IgD-negative memory B cell (primary cell): ENCODE data around the gene TNFSF8. TPM values are rescaled to one million over a fixed set of nuclear protein-coding genes. Genes with fewer than 3 reads are reported as not detected.

Experiments used
- H3K27ac Mint-ChIP-seq, 3 donors: one replicate each; pipeline ENCODE4 v1.8.0; 2020 to 2022; ENCODE audit warnings: mild to moderate bottlenecking in 3 of 3, mixed read lengths in 3 of 3, moderate library complexity in 1 of 3
- H3K27me3 Mint-ChIP-seq: one replicate; pipeline ENCODE4 v1.8.0; 2021; ENCODE audit warnings: mixed read lengths
- H3K36me3 Mint-ChIP-seq: one replicate; pipeline ENCODE4 v1.8.0; 2020; ENCODE audit warnings: mild to moderate bottlenecking, mixed read lengths
- H3K4me1 Mint-ChIP-seq, 3 donors: one replicate each; pipeline ENCODE4 v1.8.0; 2020 to 2022; ENCODE audit warnings: mixed read lengths in 3 of 3, mild to moderate bottlenecking in 1 of 3
- H3K4me3 Mint-ChIP-seq, 4 donors: one replicate each; pipeline ENCODE4 v1.8.0; 2020 to 2022; ENCODE audit warnings: mild to moderate bottlenecking in 4 of 4, mixed read lengths in 4 of 4, moderate library complexity in 3 of 4
- H3K9me3 Mint-ChIP-seq, 3 donors: one replicate each; pipeline ENCODE4 v1.8.0; 2020 to 2021; ENCODE audit warnings: mixed read lengths in 3 of 3, mild to moderate bottlenecking in 1 of 3
- polyA plus RNA-seq: library from polyadenylated mRNA; unstranded; fragments of 300-500 nt; fragmentation: Illumina TruSeq; gene quantifications from one replicate; pipeline ENCODE4 v1.2.3, GENCODE V29; 2021

TNFSF8 gene, protein sequence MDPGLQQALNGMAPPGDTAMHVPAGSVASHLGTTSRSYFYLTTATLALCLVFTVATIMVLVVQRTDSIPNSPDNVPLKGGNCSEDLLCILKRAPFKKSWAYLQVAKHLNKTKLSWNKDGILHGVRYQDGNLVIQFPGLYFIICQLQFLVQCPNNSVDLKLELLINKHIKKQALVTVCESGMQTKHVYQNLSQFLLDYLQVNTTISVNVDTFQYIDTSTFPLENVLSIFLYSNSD
- polyA plus RNA-seq, result 3.5 TPM

DNA sequence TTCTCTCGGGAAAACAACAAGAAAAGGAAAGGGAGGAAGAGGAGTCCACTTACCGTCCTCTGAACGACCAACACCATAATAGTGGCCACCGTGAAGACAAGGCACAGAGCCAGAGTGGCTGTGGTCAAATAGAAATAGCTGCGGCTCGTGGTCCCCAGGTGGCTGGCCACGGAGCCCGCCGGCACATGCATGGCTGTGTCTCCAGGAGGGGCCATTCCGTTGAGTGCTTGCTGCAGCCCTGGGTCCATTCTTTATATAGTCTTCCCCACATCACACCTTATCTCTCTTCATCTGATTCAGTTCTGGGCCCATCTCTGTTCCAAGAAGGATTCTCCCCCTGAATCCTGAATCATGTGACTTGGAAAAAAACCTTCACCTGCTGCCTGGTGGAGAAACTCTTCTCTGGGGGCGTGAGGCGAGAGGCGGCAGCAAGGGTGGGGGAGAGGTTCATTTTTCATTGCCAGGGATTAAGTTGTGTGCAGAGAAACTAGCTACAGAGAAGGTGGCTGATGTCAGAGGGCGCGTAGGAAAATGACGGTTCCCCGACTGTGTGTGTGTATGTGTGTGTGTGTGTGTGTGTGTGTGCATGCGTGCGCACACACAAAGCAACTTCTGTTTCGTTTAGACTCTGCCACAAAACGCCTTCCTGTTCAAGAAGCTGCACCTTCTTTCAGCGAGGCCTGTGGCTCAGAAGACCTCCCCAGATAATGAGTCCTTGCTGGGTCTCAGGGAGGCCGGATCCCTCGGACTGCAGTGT is at the start of gene TNFSF8:
TSS of gene TNFSF8 (minus strand) at position 536 of the 757 bp plus-strand sequence. CDS start at position 248, 288 bp downstream.
- Mint-ChIP-seq H3K27ac (peak within 1 kb of the TSS; percentile 83 to 96 (median 88)), H3K27me3 (peaks cover 22% of the 10 kb centered on the region), H3K4me1 (peaks cover 22 to 45% (median 33%) of the 10 kb centered on the region in 3 donors), H3K36me3 (no peaks in the 10 kb centered on the region), H3K4me3 (peak within 1 kb of the TSS; percentile 78 to 95 (median 90)), H3K9me3 (peaks cover 0 to 2% (median 0%) of the 10 kb centered on the region in 3 donors)

DNA sequence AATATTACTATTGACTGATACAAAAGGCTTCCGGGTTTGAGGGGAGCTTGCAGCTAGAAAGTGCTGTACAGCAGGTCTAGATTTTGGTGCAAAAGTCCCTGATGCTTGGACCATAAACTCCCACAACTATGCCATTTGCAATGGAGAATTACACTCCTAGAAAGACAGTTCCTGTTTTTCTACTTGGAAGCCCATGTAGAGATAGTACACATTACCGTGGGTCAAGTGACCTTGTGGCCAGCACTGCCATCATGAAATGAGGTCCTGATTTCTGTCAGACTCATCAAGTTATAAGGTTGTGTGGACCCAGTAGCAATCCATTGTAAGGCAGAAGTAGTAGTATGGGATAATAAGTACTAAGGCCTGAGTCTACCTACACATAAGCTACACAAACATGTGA is 42.8 kb upstream of the TNFSF8 start:
- no peak overlapping the region for H3K27ac Mint-ChIP-seq
- peaks cover 0 to 7% (median 0%) of the 10 kb centered on the region in 3 donors for H3K9me3 Mint-ChIP-seq
- peaks cover 1% of the 10 kb centered on the region for H3K36me3 Mint-ChIP-seq
- peaks cover 3% of the 10 kb centered on the region for H3K27me3 Mint-ChIP-seq
- H3K4me1 Mint-ChIP-seq, result no peaks in the 10 kb centered on the region
- H3K4me3 Mint-ChIP-seq, result no peak overlapping the region

DNA sequence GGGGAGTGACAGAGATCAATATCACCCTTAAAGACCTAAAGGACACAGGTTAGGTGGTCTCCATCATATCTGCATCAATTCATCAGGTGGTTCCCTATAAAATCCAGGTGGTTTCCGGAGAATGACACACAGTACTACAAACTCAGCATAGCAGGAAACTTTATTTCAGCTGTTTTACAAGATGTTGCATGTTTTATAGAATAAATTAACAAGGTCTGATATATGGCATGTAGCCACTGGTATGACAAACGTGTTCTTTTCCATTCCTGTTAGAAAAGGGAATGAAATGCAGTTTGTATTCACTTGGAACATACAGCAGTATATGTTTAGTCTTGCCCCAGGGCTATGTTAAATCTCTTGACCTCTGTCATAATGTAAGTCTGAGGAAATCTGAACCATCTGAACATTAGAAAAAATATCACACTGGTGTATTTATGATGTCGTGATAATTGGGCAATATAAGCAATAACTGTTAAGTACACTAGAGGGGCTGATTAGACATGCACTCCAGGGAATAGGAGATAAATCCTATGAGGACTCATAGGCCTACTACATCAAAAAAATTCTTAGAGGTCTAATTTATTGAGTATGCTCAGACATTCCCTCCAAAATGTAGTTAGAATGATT is 42.2 kb upstream of the TNFSF8 start:
- no peaks in the 10 kb centered on the region for H3K4me1 Mint-ChIP-seq

DNA sequence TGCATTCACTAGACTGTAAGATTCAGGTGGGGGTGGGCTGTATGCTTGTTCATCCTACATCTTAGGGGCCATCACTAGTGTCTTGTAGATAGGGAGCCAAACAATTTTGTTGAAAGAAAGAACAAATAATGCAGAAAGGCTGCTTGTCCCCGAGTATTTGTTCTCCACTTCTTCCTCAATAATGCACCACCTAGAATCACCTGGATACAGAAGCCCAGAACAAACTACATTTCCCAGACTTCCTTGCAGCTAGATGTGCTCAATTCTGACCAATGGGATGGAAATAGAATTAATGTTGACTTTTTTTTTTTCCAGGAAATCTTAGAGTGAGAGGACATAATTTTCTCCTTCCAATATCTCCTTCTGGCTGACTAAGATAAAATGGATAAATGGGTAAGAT is 38.9 kb upstream of the TNFSF8 start:
- no peaks in the 10 kb centered on the region for H3K4me1 Mint-ChIP-seq
- H3K27ac Mint-ChIP-seq, result no peak overlapping the region
- peaks cover 1% of the 10 kb centered on the region for H3K36me3 Mint-ChIP-seq
- peaks cover 0 to 2% (median 0%) of the 10 kb centered on the region in 3 donors for H3K9me3 Mint-ChIP-seq
- no peak overlapping the region for H3K4me3 Mint-ChIP-seq
- H3K27me3 Mint-ChIP-seq, result peaks cover 3% of the 10 kb centered on the region

More for the DNA sequence above, 42.2 kb upstream of the TNFSF8 start:
- Mint-ChIP-seq H3K27ac (no peak overlapping the region), H3K27me3 (peaks cover 3% of the 10 kb centered on the region), H3K4me3 (no peak overlapping the region), H3K9me3 (peaks cover 0 to 7% (median 0%) of the 10 kb centered on the region in 3 donors), H3K36me3 (peaks cover 1% of the 10 kb centered on the region)

DNA sequence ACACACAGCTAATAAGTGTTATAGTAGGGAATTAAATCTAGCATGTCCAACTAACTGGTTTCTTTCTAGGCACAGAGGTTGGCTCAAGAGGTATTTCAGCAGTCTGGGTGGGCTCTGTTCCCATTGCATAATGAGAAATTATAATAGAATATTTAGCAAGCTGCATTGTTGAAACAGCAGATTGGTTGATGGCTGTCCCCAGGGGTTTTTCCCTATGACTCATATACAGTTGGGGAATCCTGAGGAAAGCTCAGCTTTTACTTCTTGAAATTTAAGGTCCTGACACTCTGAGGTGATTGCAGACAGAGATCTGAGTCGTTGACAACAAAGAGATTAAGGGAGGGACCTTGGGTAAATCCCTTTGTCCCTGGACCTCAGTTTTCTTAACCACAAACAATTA is 38.3 kb upstream of the TNFSF8 start:
- peaks cover 3% of the 10 kb centered on the region for H3K27me3 Mint-ChIP-seq

DNA sequence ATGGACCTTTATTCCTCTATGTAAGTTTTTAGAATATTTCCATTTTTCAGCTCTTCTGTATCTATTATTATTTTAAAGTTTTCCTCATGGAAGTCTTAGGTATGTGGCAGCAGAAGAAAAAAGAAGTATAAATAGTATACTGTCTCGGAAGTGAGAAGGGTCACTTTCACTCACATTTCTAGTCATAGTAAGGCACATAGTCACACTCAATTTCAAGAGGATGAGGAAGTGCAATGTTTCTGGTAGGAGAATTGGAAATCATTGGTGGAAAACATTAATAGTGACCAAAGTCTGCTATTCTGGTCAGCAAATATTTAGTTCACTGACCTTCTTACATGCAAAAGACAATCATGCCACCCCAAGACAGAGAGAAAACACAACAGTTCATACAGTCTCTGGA is 35.2 kb upstream of the TNFSF8 start:
- Mint-ChIP-seq H3K27ac (no peak overlapping the region), H3K27me3 (peaks cover 4% of the 10 kb centered on the region), H3K4me1 (no peaks in the 10 kb centered on the region), H3K36me3 (peaks cover 1% of the 10 kb centered on the region), H3K9me3 (peaks cover 6 to 29% (median 11%) of the 10 kb centered on the region in 3 donors), H3K4me3 (no peak overlapping the region)

More for the DNA sequence above, 38.3 kb upstream of the TNFSF8 start:
- Mint-ChIP-seq H3K4me1 (no peaks in the 10 kb centered on the region), H3K36me3 (peaks cover 1% of the 10 kb centered on the region), H3K4me3 (no peak overlapping the region), H3K27ac (no peak overlapping the region), H3K9me3 (peaks cover 0 to 3% (median 2%) of the 10 kb centered on the region in 3 donors)

DNA sequence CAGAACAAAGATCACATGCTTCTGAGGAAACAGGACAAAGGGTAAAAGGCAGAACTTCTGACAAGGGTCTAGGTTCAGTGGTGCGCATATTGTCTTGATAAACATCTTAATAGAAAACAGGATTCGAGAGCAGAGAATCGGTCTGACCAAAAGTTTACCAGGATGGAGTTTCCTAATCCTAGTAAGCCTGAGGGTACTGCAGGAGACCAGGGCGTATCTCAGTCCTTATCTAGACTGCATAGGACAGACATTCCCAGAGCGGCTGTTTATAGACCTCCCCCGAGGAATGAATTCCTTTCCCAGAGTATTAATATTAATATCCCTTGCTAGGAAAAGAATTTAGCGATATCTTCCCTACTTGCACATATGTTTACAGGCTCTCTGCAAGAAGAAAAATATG is 32.4 kb upstream of the TNFSF8 start:
- Mint-ChIP-seq H3K4me1 (peaks cover 0 to 3% (median 0%) of the 10 kb centered on the region in 3 donors), H3K36me3 (peaks cover 1% of the 10 kb centered on the region), H3K27ac (no peak overlapping the region), H3K9me3 (peaks cover 11 to 46% (median 19%) of the 10 kb centered on the region in 3 donors), H3K4me3 (no peak overlapping the region), H3K27me3 (peaks cover 6% of the 10 kb centered on the region)

DNA sequence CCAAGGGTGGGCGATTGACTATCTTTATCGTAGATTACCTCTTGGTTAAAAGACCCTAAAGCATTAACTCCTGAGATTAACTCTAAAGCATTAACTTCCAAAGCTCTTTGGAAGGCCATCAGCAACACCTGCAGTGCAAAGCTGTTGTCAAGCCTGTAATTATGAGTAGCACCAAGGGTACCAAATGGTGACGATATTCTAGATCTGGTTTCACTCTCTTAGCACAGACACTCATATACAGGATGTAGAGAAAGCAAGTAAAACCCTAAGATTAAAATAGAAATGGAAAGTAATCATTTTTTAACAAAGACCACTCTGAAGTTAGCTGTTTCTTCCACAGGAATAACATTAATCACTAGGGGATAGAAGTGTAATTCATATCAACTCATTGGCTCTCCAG is 29.9 kb upstream of the TNFSF8 start:
- H3K9me3 Mint-ChIP-seq, result peaks cover 9 to 46% (median 19%) of the 10 kb centered on the region in 3 donors
- no peak overlapping the region for H3K4me3 Mint-ChIP-seq
- H3K27me3 Mint-ChIP-seq, result peaks cover 5% of the 10 kb centered on the region
- peaks cover 2 to 7% (median 5%) of the 10 kb centered on the region in 3 donors for H3K4me1 Mint-ChIP-seq
- H3K27ac Mint-ChIP-seq, result no peak overlapping the region
- peaks cover 3% of the 10 kb centered on the region for H3K36me3 Mint-ChIP-seq

DNA sequence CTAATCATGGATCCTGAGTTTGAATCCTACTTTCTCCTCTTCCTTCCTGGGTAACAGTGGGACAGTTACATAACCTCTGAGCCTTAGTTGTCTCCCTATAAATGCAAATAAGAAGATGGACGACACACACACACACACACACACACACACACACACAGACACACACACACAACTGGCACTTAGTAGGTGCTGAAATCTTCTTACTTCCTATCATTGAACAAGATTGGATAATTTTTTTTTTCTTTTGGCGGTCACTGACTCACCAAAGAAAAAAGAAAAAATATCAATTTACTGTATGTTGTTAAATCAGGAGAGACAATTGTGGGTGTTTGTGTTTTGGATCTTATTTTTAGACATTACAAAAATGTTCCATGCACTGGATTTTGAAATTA is 28.4 kb upstream of the TNFSF8 start:
- peaks cover 2 to 10% (median 8%) of the 10 kb centered on the region in 3 donors for H3K4me1 Mint-ChIP-seq
- H3K36me3 Mint-ChIP-seq, result peaks cover 2% of the 10 kb centered on the region
- no peak overlapping the region for H3K4me3 Mint-ChIP-seq
- H3K27me3 Mint-ChIP-seq, result peaks cover 5% of the 10 kb centered on the region
- H3K27ac Mint-ChIP-seq, result no peak overlapping the region
- peaks cover 9 to 44% (median 19%) of the 10 kb centered on the region in 3 donors for H3K9me3 Mint-ChIP-seq

DNA sequence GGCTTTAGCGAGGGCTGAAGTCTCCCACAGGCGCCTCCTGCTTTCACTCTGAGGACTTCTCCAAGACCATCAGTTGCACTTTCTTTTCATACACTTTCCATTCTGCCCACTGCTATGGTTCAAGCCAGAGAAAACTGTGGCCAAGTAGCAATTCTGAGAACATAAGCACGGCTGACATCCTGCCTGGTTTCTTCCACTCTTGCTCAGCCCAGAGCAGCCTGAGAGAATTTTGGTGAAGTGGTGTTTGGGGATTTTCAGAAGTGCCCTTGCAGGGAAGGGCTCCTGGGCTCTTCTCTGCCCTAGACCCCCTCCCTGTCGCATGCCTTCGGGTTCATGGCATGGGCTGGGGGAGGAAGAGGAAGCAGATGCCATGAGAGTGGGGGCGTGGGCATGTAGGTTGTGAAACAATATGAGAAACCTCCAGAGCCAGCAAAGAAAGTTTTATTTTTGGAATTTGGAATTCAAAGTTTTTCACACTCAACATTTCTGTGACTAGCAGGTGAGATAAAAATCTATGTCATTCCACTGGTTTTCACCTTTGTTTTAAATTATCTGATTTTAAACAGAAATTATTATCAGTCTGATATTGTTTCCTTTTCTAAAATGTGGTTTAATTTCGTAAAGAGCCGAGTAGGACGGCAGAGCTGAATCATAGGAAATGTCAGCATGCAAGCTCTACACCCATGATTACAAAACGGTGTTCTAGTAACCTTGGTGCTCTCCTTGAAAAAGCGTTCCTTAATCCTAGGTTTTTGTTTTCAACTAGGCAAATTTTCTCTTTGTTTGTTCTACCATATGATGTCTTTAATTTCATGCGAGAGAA is 27.8 kb upstream of the TNFSF8 start:
- H3K36me3 Mint-ChIP-seq, result peaks cover 2% of the 10 kb centered on the region
- H3K4me3 Mint-ChIP-seq, result peak overlapping the region in 1 of 4 donors; percentile 50
- peaks cover 9 to 41% (median 19%) of the 10 kb centered on the region in 3 donors for H3K9me3 Mint-ChIP-seq
- H3K27ac Mint-ChIP-seq, result no peak overlapping the region
- H3K4me1 Mint-ChIP-seq, result peaks cover 2 to 10% (median 8%) of the 10 kb centered on the region in 3 donors
- H3K27me3 Mint-ChIP-seq, result peaks cover 5% of the 10 kb centered on the region

DNA sequence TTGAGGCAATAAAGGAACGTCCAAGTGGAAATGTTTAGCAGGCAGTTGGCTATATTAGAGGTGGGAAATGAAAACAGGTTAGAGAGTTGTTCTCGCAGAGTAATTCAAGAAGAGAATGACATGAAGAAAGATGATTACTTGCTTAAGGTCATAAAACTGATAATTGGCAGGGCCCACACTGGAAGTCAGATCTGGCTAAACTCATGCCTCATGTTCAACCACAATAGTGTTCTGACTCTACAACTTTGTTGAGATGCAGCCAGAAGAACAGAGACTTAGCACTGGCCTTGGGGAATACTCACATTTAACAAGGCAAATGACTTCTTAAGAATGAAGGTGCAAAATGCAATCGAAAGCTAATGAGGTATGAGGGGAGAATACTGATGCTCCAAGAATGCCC is 27.2 kb upstream of the TNFSF8 start:
- peaks cover 5% of the 10 kb centered on the region for H3K27me3 Mint-ChIP-seq
- no peak overlapping the region for H3K27ac Mint-ChIP-seq
- H3K9me3 Mint-ChIP-seq, result peaks cover 9 to 34% (median 17%) of the 10 kb centered on the region in 3 donors
- no peak overlapping the region for H3K4me3 Mint-ChIP-seq
- peaks cover 2% of the 10 kb centered on the region for H3K36me3 Mint-ChIP-seq
- peaks cover 2 to 10% (median 8%) of the 10 kb centered on the region in 3 donors for H3K4me1 Mint-ChIP-seq

DNA sequence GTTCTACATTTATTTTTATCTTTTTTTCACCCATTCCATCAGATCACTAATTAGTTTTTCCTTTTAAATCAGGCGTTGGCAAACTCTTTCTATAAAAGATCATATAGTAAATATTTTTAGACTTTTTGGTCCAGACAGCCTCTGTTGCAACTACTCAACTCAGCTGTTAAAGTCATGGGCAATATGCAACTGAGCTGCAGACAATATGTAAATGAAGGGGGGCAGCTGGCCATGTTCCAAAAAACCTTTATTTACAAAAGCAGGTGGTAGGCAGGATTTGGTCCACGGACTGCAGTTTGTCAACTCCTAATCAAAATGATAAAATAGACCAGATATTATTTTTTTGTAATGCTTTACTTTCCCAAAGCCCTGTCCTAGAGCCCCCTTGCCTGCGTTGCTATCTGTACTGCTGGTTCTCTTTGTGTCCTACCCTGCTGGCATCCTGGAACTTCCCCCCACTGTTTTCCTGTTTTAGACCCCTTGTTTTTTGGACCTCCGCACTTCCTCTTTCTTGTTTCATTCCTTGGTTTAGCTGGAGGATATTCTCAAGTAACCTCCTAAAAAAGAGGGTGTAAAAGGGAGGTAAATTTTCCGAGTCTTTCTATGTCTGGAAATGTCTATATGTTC is 24.7 kb upstream of the TNFSF8 start:
- peaks cover 4 to 12% (median 8%) of the 10 kb centered on the region in 3 donors for H3K9me3 Mint-ChIP-seq
- no peak overlapping the region for H3K27ac Mint-ChIP-seq
- no peak overlapping the region for H3K4me3 Mint-ChIP-seq
- H3K4me1 Mint-ChIP-seq, result peaks cover 2 to 10% (median 8%) of the 10 kb centered on the region in 3 donors
- no peaks in the 10 kb centered on the region for H3K27me3 Mint-ChIP-seq
- peaks cover 3% of the 10 kb centered on the region for H3K36me3 Mint-ChIP-seq

DNA sequence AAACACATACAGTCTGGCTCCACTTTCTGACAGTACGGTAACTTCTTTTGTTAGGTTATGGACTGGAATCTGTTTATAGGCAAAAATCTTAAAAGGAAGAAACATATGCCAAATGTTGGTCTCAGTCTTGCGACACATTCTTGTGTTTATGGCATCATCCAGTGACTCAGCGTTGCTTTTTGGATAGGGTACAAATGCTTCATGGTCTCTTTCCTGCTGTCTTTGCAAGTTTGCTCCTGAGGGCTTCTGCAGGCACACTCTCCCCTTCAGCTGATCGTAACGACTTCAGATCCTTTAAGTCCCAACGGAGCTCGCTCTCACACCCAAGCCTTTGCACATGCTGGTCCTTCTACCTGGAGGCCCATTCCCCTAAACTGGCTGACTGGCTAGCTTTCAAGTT is 23.6 kb upstream of the TNFSF8 start:
- H3K36me3 Mint-ChIP-seq, result peaks cover 3% of the 10 kb centered on the region
- peaks cover 0 to under 1% (median 0%) of the 10 kb centered on the region in 3 donors for H3K9me3 Mint-ChIP-seq
- no peak overlapping the region for H3K27ac Mint-ChIP-seq
- H3K4me1 Mint-ChIP-seq, result peaks cover 2 to 10% (median 8%) of the 10 kb centered on the region in 3 donors
- no peak overlapping the region for H3K4me3 Mint-ChIP-seq
- H3K27me3 Mint-ChIP-seq, result no peaks in the 10 kb centered on the region

DNA sequence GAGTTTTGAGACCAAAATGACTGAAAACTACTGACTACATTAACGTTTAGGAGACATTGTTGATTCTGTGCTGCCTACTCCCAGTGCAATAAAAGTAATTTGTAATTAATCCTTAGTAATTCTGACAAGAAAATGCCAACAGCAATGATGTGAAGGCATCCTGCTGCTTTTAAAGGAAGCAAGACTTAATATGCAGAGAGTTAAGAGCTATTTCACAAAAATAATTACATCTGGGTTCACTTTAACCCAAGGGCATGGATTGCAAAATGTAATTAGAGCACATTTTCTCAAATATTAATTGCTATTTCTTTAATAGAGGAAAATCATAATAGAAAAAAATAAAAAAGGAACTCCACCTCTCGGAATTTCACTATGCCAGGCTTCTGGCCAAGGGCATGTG is 22.7 kb upstream of the TNFSF8 start:
- H3K9me3 Mint-ChIP-seq, result no peaks in the 10 kb centered on the region
- H3K36me3 Mint-ChIP-seq, result peaks cover 3% of the 10 kb centered on the region
- no peaks in the 10 kb centered on the region for H3K27me3 Mint-ChIP-seq
- no peak overlapping the region for H3K27ac Mint-ChIP-seq
- H3K4me1 Mint-ChIP-seq, result peaks cover 2 to 10% (median 6%) of the 10 kb centered on the region in 3 donors
- H3K4me3 Mint-ChIP-seq, result no peak overlapping the region
